ENCODE data around the gene BSND. TPM values are rescaled to one million over a fixed set of nuclear protein-coding genes. Genes with fewer than 3 reads are reported as not detected.

The BSND gene
- total RNA-seq, 2 donors from 2014 or later = 0.13 to 0.20 TPM

DNA sequence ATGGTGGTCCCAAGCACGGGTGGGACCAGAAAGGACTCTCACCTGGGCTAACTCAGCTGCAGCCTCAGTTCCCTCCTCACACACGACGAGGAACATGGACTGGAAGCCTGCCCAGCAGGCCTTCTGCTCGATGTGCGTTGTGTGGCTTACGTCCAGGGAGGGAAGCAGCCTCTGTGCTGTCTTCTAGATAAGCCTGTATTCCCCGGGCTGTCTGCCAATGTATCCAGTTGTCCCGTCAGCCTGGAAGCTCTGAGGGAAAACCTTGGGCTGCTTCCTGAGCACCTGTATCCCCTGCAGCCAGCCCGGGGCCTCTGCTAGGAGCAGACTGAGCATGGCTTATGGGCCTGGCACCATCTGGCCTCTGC lies 51.2 kb downstream of the BSND start:
- no peaks in the 10 kb centered on the region for H3K9me3 Mint-ChIP-seq
- no peak overlapping the region for H3K27ac ChIP-seq (ENCODE audit: low read depth, low read length)

DNA sequence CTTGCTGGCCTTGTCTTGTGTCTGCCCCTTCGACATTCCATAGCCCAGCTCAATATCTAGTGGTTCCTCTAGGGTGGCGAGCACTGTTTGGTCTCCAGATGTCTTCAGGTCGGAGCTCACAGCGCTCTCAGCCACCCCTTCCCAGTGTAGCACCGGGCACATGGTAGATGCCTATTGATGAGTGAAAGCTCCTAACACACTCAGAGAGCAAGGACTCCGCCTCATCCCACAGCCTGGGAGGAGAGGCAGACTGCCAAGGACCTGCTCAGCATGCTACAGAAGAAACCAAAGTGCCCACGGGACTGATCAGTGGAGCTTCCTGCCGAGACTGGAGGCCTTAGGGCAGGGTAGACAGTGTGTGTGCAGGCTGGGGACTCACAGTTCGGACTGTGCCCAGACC lies 51.5 kb downstream of the BSND start:
- WGBS, 2 experiments (ENCODE audit: insufficient coverage in 1 of 2, insufficient read length in 1 of 2) = 93 to 94% methylated on average over 5 to 9 of the region's 9 CpGs
- Mint-ChIP-seq H3K9me3 (no peaks in the 10 kb centered on the region), H3K4me3 (no peak overlapping the region), H3K4me1 (peaks cover 8% of the 10 kb centered on the region), H3K27me3 (ENCODE audit: insufficient read depth) (no peaks in the 10 kb centered on the region), H3K27ac (no peak overlapping the region), H3K36me3 (ENCODE audit: low read depth) (peaks cover 30% of the 10 kb centered on the region)
- TF ChIP-seq, protein P1, sequence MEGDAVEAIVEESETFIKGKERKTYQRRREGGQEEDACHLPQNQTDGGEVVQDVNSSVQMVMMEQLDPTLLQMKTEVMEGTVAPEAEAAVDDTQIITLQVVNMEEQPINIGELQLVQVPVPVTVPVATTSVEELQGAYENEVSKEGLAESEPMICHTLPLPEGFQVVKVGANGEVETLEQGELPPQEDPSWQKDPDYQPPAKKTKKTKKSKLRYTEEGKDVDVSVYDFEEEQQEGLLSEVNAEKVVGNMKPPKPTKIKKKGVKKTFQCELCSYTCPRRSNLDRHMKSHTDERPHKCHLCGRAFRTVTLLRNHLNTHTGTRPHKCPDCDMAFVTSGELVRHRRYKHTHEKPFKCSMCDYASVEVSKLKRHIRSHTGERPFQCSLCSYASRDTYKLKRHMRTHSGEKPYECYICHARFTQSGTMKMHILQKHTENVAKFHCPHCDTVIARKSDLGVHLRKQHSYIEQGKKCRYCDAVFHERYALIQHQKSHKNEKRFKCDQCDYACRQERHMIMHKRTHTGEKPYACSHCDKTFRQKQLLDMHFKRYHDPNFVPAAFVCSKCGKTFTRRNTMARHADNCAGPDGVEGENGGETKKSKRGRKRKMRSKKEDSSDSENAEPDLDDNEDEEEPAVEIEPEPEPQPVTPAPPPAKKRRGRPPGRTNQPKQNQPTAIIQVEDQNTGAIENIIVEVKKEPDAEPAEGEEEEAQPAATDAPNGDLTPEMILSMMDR (conservative IDR thresholded peaks at IDR 0.05) = no peak
- Histone ChIP-seq H3K9me3 (ENCODE audit: control insufficient read depth, low read length) (no peaks in the 10 kb centered on the region), H3K9ac (ENCODE audit: extremely low read depth, low read length, poor library complexity, severe bottlenecking) (no peak overlapping the region), H3K27me3 (ENCODE audit: control insufficient read depth, insufficient read depth, low read length, poor library complexity, severe bottlenecking) (no peaks in the 10 kb centered on the region), H3K4me1 (ENCODE audit: control insufficient read depth, insufficient read depth, low read length) (peaks cover 5% of the 10 kb centered on the region), H3K36me3 (ENCODE audit: control insufficient read depth, insufficient read depth, low read length) (peaks cover 3% of the 10 kb centered on the region), H3K4me3 (ENCODE audit: low read length) (no peak overlapping the region), H3K27ac (ENCODE audit: low read depth, low read length) (no peak overlapping the region)
- no peak for DNase-seq

More for the DNA sequence above, 51.2 kb downstream of the BSND start:
- Mint-ChIP-seq H3K27me3 (ENCODE audit: insufficient read depth) (no peaks in the 10 kb centered on the region), H3K36me3 (ENCODE audit: low read depth) (peaks cover 33% of the 10 kb centered on the region), H3K4me1 (peaks cover 8% of the 10 kb centered on the region), H3K4me3 (no peak overlapping the region), H3K27ac (no peak overlapping the region)
- no peak for DNase-seq
- WGBS, 2 experiments (ENCODE audit: insufficient coverage in 1 of 2, insufficient read length in 1 of 2) = 91 to 97% methylated on average over 7 to 9 of the region's 9 CpGs
- Histone ChIP-seq H3K9me3 (ENCODE audit: control insufficient read depth, low read length) (no peaks in the 10 kb centered on the region), H3K9ac (ENCODE audit: extremely low read depth, low read length, poor library complexity, severe bottlenecking) (no peak overlapping the region), H3K27me3 (ENCODE audit: control insufficient read depth, insufficient read depth, low read length, poor library complexity, severe bottlenecking) (no peaks in the 10 kb centered on the region), H3K36me3 (ENCODE audit: control insufficient read depth, insufficient read depth, low read length) (peaks cover 3% of the 10 kb centered on the region), H3K4me1 (ENCODE audit: control insufficient read depth, insufficient read depth, low read length) (peaks cover 5% of the 10 kb centered on the region), H3K4me3 (ENCODE audit: low read length) (no peak overlapping the region)
- TF ChIP-seq, protein P1 (conservative IDR thresholded peaks at IDR 0.05) = no peak

DNA sequence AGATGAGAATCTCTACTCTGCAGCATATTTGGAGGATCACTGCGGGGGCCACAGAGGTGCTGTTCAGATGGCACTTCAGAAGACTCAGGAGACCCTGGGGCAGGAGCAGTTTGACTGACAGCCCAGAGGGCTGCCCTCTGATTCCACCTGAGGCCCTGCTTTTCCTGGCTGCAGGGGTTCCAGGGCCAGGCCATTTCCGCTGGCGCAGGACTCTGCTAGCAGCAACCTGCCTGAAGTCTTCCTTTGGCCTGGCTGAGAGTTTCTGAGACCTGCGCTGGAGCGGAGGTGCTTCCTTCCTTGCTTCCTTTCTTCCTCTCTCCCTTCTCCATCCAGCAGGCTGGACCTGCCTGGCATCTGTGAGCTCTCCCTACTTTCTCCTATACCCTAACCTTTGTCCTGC lies 52.4 kb downstream of the BSND start:
- no peak overlapping the region for H3K27ac ChIP-seq (ENCODE audit: low read depth, low read length)
- no peaks in the 10 kb centered on the region for H3K9me3 ChIP-seq (ENCODE audit: control insufficient read depth, low read length)
- Mint-ChIP-seq H3K4me3 (no peak overlapping the region), H3K27ac (no peak overlapping the region), H3K9me3 (no peaks in the 10 kb centered on the region), H3K4me1 (peaks cover 8% of the 10 kb centered on the region), H3K27me3 (ENCODE audit: insufficient read depth) (no peaks in the 10 kb centered on the region), H3K36me3 (ENCODE audit: low read depth) (peaks cover 25% of the 10 kb centered on the region)
- H3K9ac ChIP-seq (ENCODE audit: extremely low read depth, low read length, poor library complexity, severe bottlenecking) = no peak overlapping the region
- peaks cover 3% of the 10 kb centered on the region for H3K36me3 ChIP-seq (ENCODE audit: control insufficient read depth, insufficient read depth, low read length)
- 91 to 97% methylated on average over 5 of the region's 5 CpGs for WGBS, 2 experiments (ENCODE audit: insufficient coverage in 1 of 2, insufficient read length in 1 of 2)
- H3K27me3 ChIP-seq (ENCODE audit: control insufficient read depth, insufficient read depth, low read length, poor library complexity, severe bottlenecking) = no peaks in the 10 kb centered on the region
- H3K4me1 ChIP-seq (ENCODE audit: control insufficient read depth, insufficient read depth, low read length) = peaks cover 5% of the 10 kb centered on the region
- TF ChIP-seq, protein P1 (conservative IDR thresholded peaks at IDR 0.05) = no peak
- no peak overlapping the region for H3K4me3 ChIP-seq (ENCODE audit: low read length)
- DNase-seq = no peak
